ENCODE data around the gene ENTREP1. TPM values are rescaled to one million over a fixed set of nuclear protein-coding genes. Genes with fewer than 3 reads are reported as not detected.

Gene ENTREP1
- total and polyA plus RNA-seq, 2 experiments from 2014 or later = 5.7 to 10.0 TPM

GRCh38 chr9:69371001-69371400 lies 46.0 kb downstream of the ENTREP1 start:
- Histone ChIP-seq H3K4me3 (no peak overlapping the region), H3K27me3 (ENCODE audit: insufficient read depth) (no peaks in the 10 kb centered on the region), H3K27ac (ENCODE audit: low read depth) (no peak overlapping the region; the same call in 1 of the 2 replicates), H3K79me2 (replicated peaks; ENCODE audit: insufficient read depth) (no peaks in the 10 kb centered on the region), H4K20me1 (replicated peaks; ENCODE audit: insufficient read depth) (no peaks in the 10 kb centered on the region), H2AFZ (no peak overlapping the region), H3K4me1 (ENCODE audit: insufficient read depth) (peaks cover 5% of the 10 kb centered on the region; the same call in 1 of the 2 replicates), H3F3A (replicated peaks; ENCODE audit: low read depth) (no peaks in the 10 kb centered on the region), H3K4me2 (no peak overlapping the region), H3K9me2 (ENCODE audit: insufficient read depth) (no peaks in the 10 kb centered on the region), H3K36me3 (ENCODE audit: insufficient read depth) (0 out of 2 replicates have a peak, but pooled peaks cover 3% of the 10 kb centered on the region)
- no peak for ATAC-seq
- no peak for TF ChIP-seq ZNF114 (CRISPR knock-in tag; IDR thresholded peaks at IDR 0.05)
- TF ChIP-seq JUNB (IDR thresholded peaks at IDR 0.05; ENCODE audit: unreplicated experiment) = no peak
- no peak for TF ChIP-seq NANOG (IDR thresholded peaks at IDR 0.05; ENCODE audit: borderline replicate concordance)
- no peaks in the 10 kb centered on the region; the same call in 2 of the 3 replicates for H3K36me3 Mint-ChIP-seq (ENCODE audit: low read depth)
- no peaks in the 10 kb centered on the region for H3K9me3 Mint-ChIP-seq
- H3K27me3 Mint-ChIP-seq (ENCODE audit: insufficient read depth, low read depth, poor library complexity) = no peaks in the 10 kb centered on the region
- H3K4me1 Mint-ChIP-seq = peaks cover 10% of the 10 kb centered on the region
- H3K4me3 Mint-ChIP-seq = no peak overlapping the region
- DNase-seq (ENCODE audit: low spot score) = no peak
- no peak overlapping the region for H3K27ac Mint-ChIP-seq

DNA sequence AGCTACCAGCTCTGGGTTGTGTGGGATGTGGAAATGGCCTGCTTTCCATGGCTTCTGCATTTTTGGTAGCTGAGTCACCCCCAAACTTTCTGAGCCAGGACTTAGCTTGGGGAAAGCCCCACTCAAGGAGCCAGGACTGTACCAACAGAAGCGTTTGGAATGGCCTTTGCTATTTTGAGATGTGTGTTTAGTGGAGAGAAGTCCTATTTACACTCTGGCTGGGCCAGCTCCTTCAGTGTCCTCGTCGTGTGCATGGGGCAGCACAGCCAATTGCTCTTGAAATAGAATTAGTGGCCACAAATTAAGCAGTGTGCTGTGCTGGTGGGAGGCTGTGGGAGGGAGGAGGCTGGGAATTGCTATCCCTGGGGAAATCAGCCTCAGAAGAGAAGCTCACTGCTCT lies 51.6 kb downstream of the ENTREP1 start:
- no peaks in the 10 kb centered on the region for H3K79me2 ChIP-seq (replicated peaks; ENCODE audit: insufficient read depth)
- peaks cover 10% of the 10 kb centered on the region; the same call in 1 of the 2 replicates for H3K4me1 ChIP-seq (ENCODE audit: insufficient read depth)
- no peak overlapping the region for H3K4me2 ChIP-seq
- H2AFZ ChIP-seq = no peak overlapping the region
- 0 out of 2 replicates have a peak, but pooled peaks cover 4% of the 10 kb centered on the region for H3K36me3 ChIP-seq (ENCODE audit: insufficient read depth)
- H3F3A ChIP-seq (replicated peaks; ENCODE audit: low read depth) = no peaks in the 10 kb centered on the region
- ATAC-seq (no peak), DNase-seq (ENCODE audit: low spot score) (no peak)
- no peaks in the 10 kb centered on the region; the same call in 1 of the 3 replicates for H3K36me3 Mint-ChIP-seq (ENCODE audit: low read depth)
- H3K27me3 ChIP-seq (ENCODE audit: insufficient read depth) = no peaks in the 10 kb centered on the region
- no peak overlapping the region for H3K4me3 Mint-ChIP-seq
- no peak overlapping the region; the same call in 1 of the 2 replicates for H3K27ac ChIP-seq (ENCODE audit: low read depth)
- peaks cover 7% of the 10 kb centered on the region for H3K27me3 Mint-ChIP-seq (ENCODE audit: insufficient read depth, low read depth, poor library complexity)
- H3K9me2 ChIP-seq (ENCODE audit: insufficient read depth) = peaks cover 3% of the 10 kb centered on the region; the same call in 1 of the 2 replicates
- H3K9me3 Mint-ChIP-seq = no peaks in the 10 kb centered on the region
- no peak overlapping the region for H3K4me3 ChIP-seq
- peaks cover 10% of the 10 kb centered on the region for H3K4me1 Mint-ChIP-seq
- no peaks in the 10 kb centered on the region for H4K20me1 ChIP-seq (replicated peaks; ENCODE audit: insufficient read depth)
- no peak overlapping the region for H3K27ac Mint-ChIP-seq
- no peak for TF ChIP-seq POLR2AphosphoS5 (IDR thresholded peaks at IDR 0.05; ENCODE audit: low read depth)
- TF ChIP-seq EZH2phosphoT487 (IDR thresholded peaks at IDR 0.05; ENCODE audit: unreplicated experiment) = no peak
- no peak for TF ChIP-seq JUNB (IDR thresholded peaks at IDR 0.05; ENCODE audit: unreplicated experiment)
- no peak for TF ChIP-seq ETS1 (IDR thresholded peaks at IDR 0.05)
- TF ChIP-seq, protein P1, sequence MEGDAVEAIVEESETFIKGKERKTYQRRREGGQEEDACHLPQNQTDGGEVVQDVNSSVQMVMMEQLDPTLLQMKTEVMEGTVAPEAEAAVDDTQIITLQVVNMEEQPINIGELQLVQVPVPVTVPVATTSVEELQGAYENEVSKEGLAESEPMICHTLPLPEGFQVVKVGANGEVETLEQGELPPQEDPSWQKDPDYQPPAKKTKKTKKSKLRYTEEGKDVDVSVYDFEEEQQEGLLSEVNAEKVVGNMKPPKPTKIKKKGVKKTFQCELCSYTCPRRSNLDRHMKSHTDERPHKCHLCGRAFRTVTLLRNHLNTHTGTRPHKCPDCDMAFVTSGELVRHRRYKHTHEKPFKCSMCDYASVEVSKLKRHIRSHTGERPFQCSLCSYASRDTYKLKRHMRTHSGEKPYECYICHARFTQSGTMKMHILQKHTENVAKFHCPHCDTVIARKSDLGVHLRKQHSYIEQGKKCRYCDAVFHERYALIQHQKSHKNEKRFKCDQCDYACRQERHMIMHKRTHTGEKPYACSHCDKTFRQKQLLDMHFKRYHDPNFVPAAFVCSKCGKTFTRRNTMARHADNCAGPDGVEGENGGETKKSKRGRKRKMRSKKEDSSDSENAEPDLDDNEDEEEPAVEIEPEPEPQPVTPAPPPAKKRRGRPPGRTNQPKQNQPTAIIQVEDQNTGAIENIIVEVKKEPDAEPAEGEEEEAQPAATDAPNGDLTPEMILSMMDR (conservative IDR thresholded peaks at IDR 0.05; ENCODE audit: low read depth in 2 of 2) = no peak
- TF ChIP-seq CREB1 (CRISPR knock-in tag; IDR thresholded peaks at IDR 0.05; ENCODE audit: low read depth) = no peak
- TF ChIP-seq NANOG (IDR thresholded peaks at IDR 0.05; ENCODE audit: borderline replicate concordance) = no peak
- no peak for TF ChIP-seq REST (IDR thresholded peaks at IDR 0.05; ENCODE audit: unreplicated experiment)
- no peak for TF ChIP-seq EZH2 (IDR thresholded peaks at IDR 0.05; ENCODE audit: low read depth, unreplicated experiment)
- TF ChIP-seq ZNF331 (CRISPR knock-in tag; IDR thresholded peaks at IDR 0.05; ENCODE audit: low read depth) = no peak
- no peak for TF ChIP-seq ZNF114 (CRISPR knock-in tag; IDR thresholded peaks at IDR 0.05)

All from GM23338 (cell line).